Skin of body (tissue), 2 donors: Measurements from ENCODE around the gene KRT78. TPM values are rescaled to one million over a fixed set of nuclear protein-coding genes. Genes with fewer than 3 reads are reported as not detected.

Source experiments
- DNase-seq: peaks from one replicate; lab custom pipeline; 2025; lab: John Stamatoyannopoulos, UW
- total RNA-seq: library from RNA; depleted of rRNA; stranded (reverse); fragments of >200 nt; gene quantifications from one replicate; pipeline ENCODE4 v1.2.3, GENCODE V29; 2014

The KRT78 gene
- total RNA-seq, 1 donor from 2014 or later = 13.7 TPM

DNA sequence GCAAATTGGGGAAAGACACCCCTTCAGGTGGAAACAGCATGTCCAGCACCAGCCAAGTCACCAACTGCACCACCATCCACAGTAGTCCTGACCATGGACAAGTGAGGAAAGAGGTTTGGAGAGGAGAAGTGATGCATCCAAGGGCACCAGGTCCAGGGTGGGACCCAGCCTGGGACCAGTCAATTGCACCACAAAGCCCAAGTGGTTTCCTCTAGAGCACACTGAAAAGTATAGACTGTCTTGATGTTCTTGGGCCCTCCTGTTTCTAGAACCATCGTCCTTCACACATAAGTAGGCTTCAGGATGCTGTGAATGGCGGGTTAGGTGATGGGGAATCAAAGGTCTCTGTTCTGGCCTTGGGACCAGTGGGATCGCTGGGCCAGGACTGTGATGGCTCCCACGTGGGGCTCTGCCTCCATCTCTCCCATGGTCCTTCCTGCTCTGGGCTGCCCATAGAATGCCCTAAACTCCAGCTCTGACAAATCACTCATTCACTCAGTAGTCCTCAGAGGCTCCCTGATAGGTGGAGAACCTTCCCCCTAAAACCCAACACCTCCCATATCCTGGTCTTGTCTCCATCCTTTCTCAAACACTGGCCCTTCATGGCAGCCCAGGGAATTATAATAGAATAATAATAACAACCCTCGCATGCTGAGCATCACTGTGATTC, 23.9 kb downstream of the KRT78 start:
- DNase-seq = no peak

DNA sequence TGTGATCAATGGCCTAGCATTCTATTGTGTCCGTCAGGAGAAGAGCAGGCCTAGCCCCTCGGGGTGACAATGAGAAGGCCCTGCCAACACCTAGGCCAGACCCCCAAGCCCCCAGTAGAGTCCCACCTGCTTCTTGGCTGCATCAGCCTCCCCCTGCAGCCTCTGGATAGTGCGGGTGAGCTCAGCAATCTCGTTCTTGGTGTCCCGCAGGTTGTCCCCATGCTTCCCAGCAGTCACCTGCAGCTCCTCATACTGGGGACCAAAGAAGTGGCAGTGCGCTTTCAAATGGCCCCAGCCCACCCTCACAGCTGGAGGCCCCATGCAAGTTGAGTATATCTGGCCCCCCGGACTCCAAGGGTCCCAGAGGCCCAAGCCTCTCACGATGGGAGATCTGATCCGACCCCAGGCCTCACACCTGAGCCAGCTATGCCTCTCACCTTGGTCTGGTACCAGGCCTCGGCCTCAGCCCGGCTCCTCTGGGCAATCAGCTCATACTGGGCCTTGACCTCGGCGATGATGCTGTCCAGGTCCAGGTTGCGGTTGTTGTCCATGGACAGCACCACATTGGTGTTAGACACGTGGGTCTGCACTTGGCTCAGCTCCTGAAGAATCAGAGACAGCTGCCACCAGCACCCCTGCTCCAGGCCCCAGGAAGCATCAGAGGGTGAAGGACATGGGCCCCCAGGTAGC, 24.9 kb downstream of the KRT78 start:
- no peak for DNase-seq

DNA sequence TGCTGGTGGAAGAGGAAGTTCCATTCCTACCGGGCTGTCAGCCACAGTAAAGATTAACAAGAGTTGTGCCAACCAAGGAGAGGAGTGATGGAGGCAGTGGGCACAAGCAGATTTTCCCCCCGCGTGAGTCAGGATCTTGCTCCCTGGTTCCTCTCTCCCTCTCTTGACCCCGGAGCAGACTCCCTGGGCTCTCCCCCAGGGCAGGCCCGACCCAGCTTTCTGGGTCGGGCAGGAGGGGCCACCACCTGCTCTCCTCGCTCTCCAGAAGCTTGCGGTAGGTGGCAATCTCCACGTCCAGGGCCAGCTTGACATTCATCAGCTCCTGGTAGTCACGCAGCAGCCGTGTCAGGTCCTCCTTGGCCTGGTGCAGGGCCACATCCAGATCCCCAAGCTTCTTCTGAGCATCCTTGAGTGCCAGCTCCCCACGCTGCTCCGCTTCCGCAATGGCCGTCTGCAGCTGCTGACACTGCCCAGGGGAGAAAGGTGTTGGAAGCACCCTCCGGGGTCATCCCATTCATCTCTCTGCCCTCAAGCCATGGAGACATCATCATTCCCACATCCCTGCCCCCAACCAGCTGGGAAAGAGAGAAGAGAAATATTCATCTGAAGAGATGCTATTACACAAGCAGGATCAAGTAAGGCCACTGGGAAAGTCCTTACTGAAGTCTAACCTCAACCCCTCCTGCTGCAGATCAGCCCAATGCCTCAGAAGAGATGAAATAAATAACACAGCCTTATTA, 25.9 kb downstream of the KRT78 start:
- no peak for DNase-seq

DNA sequence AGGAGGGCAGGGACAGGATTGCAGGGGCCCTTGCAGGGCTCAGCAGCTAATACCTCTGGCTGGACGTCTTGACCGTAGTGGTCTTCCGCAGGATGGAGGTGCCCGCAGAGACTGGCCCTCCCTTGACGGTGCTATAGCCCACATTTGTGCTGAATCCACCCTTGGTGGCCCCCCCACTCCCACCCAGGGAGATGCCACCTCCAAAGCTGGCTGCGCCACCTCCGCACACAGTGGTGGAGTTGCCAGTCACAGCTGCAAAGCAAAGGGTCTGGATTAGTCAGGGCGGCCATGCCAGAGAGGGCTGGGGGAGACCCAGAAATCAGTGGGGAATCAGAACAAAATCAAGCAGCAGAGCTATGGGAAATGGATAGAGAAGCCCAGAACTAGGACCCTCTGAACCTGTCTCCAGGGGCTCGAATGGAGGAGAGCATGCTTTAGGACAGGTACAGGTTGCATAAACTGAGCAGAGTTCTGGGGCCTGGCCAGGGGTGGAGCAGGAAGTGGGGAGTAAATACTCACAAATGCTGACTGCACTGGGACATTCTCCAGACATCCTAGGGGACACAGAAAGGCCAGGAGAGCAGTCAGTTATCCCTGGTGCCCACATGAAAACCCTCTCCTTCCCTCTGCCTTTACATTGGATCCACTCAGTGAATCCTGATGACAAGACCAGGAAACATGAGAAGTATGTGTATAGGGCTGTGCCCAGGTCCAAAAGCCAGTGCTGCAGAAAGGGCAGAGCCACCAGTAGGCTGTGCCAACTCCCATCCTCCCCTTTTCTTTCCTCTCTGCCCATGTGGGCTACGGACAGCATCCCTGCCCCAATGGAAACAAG, 26.8 kb downstream of the KRT78 start:
- DNase-seq = no peak

DNA sequence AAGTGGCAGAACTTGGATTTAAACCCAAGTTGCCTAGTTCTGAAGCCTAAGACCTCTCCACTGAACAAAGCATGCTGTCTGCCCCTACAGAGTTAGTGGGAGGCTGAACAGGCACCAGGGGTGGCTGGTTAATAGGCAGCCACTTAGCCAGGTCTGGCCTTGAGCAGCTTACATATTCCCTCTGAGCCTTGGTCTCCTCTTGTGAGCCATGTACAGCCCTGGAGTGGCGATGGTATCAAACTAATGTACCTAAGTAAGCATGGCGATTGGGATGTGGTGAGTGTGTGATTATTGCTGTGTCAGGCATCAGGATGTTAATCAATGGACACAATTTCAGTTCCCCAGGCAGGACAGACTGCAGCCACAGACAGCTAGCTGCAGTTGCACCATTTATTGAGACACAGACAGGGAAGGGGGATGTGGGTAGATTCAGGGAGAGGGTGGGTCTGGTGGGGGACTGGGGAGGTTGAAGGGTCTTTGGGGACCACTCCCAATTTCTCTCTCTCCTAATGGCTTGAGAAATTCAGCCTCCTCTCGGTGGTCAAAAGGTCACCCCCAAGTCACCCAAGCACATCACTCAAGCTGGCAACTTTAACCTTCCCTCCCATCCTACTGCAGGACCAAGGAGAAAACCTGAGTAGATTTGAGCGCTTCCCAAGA, 27.6 kb downstream of the KRT78 start:
- no peak for DNase-seq

DNA sequence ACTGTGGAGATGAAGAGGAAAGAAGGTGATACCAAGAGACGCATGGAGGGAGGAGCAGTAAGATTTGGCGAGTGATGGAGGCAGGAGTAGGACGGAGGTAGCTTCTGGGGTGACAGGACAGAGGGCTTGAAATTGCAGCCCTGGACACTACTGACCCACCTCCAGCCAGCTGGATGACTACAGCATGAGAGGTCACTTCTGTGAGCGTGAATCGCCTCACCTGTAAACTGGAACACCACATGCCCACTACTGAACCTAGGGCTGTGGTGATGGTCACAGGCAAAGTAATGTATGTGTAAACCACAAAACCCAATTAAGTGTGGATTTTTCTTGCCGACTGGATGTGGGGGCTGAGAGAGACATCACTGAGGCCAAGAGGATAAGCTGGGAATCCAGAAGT, 28.3 kb downstream of the KRT78 start:
- DNase-seq = no peak

DNA sequence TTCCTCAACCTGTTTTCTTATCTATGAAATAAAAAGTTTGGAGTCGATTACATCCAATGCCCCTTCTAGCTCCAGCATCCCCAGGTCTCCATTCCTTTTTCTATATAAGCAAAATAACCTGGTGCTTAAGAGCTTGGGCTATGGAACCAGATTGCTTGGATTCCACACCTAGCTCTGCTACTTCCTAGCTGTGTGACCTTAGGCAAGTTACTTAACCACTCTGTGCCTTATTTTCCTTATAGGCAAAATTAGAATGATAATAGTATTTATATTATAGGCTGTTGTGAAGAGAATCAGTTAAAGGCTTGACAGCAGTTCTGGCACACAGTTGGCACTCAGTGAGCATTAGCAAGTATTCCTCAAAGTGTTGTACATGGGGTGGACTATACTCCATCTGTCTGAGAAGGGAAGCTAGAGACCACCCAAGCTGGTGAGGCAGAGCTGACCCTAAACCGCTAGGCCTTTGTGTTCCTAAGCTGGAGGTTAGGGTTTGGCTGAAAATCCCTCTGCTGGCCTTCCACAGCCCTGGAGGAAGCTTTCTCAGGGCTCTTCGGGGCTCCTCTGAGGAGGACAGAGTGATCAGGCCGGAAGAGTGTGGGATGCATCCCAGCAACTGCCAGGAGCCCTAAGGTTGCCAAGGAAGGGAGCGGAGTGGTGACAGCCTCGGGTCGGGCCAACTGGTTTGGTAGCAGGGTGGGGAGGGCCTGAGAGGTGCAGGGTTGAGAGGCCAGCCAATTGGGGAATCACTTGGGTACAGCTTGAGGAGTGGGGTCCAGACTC, 28.9 kb downstream of the KRT78 start:
- DNase-seq = no peak

DNA sequence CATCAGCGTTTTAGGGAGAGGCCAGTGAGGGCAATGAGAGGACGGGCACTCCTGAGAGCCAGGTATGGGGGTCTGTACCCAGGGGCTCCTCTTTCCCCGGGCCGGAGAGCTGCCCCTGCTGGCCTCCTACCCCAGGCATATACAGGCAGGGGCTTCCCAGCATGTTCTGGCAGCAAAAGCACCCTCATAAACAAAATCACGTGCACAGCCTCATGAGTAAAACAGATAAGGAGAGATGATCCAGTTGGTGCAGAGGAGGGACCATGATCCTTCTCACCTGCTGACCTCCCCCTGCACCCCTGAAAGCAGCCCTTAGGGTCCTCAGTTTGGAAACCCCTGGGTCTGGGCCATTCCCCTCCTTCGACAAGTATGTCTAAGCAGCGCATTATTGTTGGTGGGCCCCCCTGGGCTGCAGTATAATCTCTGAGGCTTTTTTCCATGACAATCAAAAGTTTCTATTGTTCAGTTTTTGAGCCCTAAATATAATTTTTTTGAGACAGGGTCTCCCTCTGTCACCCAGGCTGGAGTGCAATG, 29.8 kb downstream of the KRT78 start:
- DNase-seq = no peak

DNA sequence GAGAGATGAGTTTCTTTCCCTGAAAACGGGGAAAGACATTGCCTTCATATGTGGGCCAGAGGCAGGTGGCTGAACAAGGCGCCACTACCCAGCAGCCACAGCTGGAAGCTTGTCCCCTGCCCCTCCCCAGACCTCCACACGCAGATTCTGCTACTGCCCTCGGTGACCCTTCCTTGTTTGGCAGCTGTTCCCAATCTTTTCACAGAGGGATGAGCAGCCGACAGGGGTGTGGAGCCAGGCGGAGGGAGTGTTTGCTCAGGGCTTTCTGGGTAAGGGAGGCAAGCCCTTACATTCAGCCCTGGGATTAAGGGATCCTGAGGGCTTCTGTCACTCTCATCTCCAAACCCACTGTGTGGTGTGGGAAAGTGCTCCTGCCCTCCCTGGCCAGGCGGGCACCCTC, 30.4 kb downstream of the KRT78 start:
- DNase-seq = no peak

DNA sequence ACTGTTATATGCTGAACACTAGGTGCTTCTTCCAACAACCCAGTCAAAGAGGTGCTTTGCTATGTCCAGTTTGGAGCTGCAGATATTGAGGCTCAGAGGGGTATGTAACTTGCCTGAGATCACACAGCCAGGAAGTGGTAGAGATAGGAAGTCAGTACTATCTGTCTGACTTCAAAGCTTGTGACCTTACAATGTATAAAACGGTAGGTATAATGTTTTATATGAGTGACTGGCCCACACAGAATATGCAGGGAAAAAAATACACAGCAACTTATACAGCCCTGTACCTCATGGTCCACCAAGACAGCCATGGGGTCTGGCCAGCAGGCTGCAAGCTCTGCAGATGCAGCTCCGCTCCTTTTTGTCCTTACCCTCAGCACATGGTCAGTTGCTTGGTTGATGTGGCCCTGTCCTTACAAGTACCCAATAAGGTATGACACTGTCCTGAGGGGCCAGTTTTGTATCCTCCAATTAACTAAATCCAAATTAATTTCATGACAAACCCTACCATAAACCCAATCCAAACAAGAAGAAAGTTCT, 31.0 kb downstream of the KRT78 start:
- no peak for DNase-seq

DNA sequence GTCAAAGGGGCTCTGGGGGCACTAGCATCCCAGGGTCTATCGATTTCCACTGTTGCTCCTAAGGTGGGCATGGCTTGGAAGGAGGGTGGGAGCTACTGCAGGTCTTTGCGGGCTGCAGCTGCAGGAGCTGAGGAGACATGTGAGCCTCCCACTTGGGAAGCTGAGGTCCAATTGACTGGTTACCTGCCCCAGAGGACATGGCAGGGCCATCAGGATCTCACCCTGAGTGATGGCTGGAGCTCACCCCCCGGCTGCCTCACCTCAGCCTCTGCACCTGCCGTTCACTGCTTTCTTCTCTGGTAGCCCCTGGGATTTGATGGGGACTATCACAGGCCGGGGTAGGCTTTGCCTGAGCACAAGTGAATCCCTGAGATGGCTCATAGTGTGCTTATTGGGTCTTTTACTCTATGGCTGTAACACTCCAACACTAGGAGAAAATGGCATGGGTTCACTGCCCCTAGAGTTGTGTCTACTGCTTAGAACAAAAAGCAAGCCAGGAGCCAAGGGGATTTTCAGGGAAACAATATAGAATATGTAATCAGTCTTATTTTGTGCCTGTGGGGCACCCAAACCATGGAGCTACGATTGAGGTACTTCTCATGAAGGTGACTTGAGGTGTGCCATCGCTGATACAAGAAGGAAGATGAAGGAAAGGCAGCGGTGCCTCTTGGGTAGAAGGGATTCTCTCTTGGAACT, 31.6 kb downstream of the KRT78 start:
- no peak for DNase-seq

DNA sequence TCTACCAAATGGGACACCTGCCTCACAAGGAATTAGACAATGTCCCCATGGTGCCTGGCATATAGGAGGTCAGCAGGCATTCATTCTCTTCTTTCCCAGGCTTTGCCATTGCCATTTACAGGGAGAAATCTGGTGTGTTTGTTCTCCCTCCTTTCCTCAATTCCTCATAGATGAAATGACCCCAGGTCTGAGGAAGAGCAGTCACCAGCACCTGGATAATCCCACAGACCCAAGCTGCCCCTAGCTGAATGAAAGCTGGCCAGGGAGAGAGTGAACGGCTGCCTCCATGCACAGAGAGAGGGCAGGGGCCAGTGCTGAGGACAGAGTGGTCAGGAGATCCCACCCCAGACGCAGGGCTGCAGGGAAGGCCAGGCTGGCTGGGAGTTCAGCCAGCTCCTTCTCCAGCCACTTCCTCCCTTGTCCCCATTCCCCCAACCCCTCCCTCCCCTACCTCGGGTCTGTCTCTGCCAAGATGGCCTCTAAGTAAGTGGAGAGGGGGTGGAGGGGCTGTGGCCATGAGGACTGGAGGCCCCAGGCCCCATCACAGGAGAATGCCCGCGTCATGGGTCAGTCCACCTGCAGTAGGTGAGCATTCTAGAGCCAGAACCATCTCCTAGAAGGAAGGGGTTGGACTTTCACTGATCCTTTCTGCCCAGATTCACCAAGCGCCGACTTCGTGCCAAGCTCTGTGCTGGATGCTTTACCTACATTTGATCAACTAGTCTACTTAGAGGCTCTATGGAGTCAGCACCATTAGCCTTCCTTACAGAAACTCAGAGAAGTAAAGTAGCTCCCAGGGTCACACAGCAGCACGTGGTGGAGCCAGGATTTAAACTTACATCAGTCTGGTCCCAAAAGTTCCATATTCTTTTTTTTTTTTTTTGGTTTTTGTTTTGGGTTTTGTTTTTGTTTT, 32.9 kb downstream of the KRT78 start:
- DNase-seq = no peak

DNA sequence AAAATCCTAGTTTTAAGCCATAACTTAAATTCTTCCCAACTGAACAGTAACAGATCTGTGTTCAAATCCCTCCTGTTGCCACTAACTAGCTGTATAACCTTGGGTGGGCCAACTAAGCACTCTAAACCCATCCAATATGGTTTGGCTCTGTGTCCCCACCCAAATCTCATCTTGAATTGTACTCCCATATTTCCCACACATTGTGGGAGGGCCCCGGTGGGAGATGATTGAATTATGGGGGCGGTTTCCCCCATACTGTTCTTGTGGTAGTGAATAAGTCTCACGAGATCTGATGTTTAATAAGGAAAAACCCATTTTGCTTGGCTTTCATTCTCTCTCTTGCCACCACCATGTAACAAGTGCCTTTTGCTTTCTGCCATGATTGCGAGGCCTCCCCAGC, 33.6 kb downstream of the KRT78 start:
- no peak for DNase-seq

DNA sequence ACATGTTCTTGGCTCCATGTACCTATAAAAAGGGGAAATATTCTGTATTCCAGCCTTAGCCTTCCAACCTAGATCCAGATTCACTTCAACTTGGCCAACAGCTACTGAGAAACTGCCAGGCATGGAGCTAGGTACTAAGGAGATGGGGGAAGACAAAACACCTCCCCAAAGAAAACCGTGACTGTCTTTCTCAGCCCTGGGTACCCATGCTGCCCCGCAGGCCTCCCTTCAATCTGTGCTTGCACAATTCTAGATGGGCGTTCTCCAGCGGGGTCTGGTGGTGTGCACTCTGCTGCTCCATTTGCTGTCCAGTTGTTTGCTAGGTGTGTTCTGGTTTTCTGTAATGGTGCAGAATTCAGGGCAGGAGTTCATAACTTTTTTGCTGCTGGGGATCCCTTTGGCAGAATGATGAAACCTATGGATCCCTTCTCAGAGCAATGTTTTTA, 34.1 kb downstream of the KRT78 start:
- no peak for DNase-seq

DNA sequence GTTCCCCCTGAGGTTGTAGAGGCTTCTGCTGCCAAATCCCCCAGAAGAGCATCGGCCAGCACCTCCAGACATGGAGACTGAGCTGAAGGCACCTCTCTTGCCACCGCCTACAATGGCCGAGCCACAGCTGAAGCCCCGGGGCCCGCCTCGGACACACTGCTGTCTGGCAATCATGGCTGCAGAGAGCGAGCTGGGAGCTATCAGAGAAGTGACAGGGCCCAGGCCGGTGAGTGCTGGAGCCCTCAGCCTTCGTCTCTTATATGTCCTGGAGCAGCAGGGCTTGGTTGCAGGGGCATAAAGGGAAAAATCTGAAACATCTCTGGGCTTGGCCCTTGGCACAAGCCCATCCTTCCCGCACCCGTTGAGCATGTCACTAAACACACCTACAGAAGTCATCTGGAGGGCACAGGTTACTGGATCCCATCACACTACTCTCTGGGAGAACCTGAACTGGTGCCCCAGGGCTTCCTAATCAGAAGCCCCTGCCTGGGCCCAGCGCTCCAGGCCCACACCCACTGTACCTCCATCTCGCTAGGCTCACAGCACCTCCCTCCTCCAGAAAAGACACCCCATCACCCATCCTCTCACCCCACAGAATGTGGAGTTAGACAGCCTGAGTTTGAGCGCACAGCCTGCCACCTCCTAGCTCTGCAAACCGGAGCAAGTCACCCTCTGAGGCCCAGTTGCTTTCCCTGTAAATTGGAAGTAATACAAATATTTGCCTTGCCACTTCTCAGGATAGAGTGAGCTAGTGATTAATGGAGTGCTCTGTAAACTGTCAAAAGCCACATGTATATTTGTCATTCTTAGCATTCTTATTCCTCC, 34.7 kb downstream of the KRT78 start, which contains the start of gene KRT4:
TSS of gene KRT4 (minus strand) at position 232 of the 825 bp plus-strand sequence. CDS start at position 174, 58 bp downstream.
- no peak for DNase-seq

DNA sequence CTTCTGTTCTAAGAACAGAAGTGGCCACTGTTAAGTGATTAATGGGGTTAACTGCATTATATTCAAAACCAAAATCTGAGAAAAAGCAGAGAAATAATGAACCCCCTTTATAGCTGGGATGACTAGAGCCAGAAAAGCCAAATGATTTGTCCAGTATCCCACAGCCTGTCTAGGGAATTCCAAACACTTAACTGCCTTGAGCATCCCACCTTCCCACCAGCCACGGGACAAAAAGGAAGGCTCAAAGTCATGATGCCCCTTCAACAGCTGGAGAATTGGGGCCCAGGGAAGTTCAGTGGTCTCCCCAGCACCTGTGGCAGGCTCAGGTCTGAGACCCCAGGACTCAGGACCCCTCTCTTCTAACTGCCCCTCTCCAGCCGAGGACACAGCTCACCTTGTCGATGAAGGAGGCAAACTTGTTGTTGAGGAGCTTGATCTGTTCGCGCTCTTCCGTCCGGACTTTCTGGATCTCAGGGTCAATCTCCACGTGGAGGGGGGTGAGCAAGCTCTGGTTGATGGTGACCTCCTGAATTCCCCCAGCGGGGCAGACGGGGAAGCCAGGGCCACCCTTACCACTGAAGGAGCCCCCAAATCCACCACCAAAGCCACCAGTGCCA, 35.5 kb downstream of the KRT78 start:
- DNase-seq = no peak

DNA sequence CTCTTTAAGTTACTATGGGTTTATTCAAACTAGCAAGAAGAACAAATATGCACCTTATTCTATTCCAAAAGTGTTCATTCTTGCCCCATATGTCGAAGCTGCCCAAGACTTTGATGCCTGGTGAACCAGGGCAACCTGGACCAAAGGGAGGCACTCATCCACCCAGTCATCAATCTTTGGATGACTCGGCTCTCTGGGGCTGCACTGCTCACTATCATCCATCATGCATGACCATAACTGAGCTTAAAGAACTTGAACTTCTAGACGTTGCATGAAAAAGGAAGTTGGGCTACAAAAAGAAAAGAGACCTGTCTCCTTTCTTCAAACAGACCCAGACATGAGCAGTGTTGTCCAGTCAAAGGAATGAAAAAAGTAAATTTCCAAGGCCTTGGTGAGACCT, 36.0 kb downstream of the KRT78 start:
- DNase-seq = no peak
